GM12873 (cell line): ENCODE results near the gene STK25.

ENCODE experiments used
- TF ChIP-seq, protein P1 (sequence below): IDR thresholded peaks from 2 replicates; pipeline ENCODE4 v1.5.1; 2012; ENCODE audit warnings: low read depth, mild to moderate bottlenecking, moderate library complexity, low read length, control low read depth; ENCODE audit not compliant: insufficient read depth; ENCODE audit errors: missing control alignments

STK25 gene

GRCh38 chr2:241475267-241475666 lies 33.1 kb downstream of the STK25 start:
- TF ChIP-seq, protein P1, sequence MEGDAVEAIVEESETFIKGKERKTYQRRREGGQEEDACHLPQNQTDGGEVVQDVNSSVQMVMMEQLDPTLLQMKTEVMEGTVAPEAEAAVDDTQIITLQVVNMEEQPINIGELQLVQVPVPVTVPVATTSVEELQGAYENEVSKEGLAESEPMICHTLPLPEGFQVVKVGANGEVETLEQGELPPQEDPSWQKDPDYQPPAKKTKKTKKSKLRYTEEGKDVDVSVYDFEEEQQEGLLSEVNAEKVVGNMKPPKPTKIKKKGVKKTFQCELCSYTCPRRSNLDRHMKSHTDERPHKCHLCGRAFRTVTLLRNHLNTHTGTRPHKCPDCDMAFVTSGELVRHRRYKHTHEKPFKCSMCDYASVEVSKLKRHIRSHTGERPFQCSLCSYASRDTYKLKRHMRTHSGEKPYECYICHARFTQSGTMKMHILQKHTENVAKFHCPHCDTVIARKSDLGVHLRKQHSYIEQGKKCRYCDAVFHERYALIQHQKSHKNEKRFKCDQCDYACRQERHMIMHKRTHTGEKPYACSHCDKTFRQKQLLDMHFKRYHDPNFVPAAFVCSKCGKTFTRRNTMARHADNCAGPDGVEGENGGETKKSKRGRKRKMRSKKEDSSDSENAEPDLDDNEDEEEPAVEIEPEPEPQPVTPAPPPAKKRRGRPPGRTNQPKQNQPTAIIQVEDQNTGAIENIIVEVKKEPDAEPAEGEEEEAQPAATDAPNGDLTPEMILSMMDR: no peak

GRCh38 chr2:241473399-241473798 lies 35.0 kb downstream of the STK25 start:
- TF ChIP-seq, protein P1: no peak

GRCh38 chr2:241469746-241470145 lies 38.6 kb downstream of the STK25 start:
- TF ChIP-seq, protein P1: no peak

DNA sequence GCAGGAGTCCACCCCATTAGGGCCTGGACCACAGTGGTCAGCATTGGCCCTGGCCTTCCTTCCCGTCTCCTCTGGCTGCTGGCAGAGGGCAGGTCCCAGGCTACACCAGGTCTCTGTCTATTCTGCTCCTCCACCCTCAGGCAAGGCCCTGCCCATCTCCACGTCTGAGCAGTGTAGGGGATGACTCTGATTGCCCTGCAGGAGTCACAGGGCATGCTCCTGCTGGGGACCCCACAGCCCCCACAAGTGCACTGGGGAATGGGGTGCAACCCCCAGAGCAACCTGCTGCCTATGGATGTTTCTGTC lies 40.0 kb downstream of the STK25 start:
- TF ChIP-seq, protein P1: no peak

DNA sequence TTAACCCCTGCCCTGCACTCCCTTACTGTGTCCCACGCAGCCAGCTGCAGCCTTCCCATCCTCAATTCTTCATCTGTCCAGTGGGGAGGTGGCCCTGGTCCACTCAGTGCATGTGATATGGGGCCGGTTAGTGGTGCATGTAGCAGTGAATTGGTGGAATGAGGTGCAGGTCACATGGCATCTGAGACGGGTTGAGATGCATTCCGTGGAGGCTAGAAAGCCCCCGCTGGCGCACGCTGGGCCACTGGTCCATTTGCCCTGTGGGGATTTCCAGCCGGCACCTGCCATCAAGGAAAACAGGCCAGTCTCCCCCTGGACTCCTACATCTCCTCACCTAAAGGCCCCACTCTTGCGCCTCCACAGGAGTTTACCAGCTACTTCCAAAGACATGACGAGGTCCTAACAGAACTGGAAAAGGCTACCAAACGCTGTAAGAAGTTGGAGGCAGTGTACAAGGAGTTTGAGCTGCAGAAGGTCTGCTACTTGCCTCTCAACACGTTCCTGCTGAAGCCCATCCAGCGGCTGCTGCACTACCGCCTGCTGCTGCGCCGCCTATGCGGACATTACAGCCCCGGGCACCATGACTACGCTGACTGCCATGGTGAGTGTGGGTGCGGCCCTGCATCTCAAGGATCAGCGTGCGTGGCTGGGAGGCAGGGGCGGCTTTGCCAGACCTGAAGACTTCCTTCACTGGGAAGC lies 40.5 kb downstream of the STK25 start:
- TF ChIP-seq, protein P1: no peak

GRCh38 chr2:241466230-241466629 lies 42.2 kb downstream of the STK25 start:
- TF ChIP-seq, protein P1: no peak

DNA sequence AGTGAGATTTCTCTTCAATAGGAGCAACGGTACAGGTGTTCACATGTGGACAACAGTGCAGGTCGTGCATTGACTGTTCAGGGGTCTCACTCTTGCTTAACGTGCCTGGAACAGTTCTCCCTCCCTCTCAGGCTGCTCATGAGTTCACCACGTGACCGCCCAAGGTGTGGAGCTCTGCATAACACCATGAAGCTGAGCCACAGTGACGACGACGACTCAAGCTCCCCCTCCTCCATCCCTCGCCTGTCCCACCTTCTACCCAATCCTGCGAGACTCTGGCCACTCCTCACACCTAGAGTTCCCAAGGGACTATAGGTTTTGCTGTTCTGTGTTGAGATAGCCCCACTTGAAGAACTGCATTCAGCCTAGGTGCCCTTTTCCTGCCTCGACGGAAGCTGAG lies 42.8 kb downstream of the STK25 start:
- TF ChIP-seq, protein P1: no peak
